Activated naive CD4-positive, alpha-beta T cell treated with Interleukin-2 at 50 U/mL for 16 hours (primary cell): ENCODE measurements around the gene VWA3A.
"Not testable (repeated sequence)": the region's sequence is repeated elsewhere in the genome, so short reads cannot be mapped to it uniquely, and the experiment has no call there.

Source experiments
- DNase-seq: peaks from one replicate; pipeline ENCODE4 v3.0.0-alpha.2; 2020

Gene VWA3A, protein sequence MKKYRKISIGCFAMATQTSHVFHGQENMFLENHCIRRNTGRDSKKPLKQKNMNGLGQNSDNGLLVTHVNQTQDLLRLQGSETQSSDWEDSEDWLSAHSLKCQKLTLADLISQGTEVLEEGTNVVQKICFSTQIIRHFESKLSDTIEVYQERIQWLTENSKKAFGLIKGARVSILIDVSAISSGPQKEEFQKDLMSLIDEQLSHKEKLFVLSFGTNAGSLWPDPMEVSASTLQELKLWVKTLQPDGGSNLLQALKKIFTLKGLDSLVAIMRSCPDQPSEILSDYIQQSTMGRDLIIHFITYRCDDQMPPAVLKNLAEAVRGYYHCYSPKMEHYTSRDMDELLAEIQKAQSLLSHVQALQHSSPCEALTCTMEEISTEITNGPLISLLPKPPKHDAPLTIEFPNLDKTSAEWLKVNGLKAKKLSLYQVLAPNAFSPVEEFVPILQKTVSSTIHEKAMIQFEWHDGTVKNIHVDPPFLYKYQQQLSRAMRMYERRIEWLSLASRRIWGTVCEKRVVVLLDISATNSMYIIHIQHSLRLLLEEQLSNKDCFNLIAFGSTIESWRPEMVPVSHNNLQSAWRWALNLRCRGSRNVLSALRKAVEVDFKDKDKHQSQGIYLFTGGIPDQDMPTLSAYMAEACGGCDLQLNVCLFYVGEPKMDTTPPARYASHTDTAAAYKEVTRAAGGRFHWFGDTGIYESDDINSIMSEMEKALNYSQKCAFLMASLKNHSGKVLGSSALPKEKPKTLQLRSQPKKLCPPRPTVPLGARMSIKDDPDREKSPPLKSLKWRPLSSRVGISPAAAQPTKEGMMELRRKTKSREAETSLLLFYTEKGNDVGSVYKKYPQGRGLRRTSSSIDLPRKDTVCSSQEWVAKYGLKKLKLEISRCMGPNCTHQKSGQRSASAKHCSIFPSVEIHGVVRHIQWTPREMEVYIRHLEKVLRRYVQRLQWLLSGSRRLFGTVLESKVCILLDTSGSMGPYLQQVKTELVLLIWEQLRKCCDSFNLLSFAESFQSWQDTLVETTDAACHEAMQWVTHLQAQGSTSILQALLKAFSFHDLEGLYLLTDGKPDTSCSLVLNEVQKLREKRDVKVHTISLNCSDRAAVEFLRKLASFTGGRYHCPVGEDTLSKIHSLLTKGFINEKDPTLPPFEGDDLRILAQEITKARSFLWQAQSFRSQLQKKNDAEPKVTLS

DNA sequence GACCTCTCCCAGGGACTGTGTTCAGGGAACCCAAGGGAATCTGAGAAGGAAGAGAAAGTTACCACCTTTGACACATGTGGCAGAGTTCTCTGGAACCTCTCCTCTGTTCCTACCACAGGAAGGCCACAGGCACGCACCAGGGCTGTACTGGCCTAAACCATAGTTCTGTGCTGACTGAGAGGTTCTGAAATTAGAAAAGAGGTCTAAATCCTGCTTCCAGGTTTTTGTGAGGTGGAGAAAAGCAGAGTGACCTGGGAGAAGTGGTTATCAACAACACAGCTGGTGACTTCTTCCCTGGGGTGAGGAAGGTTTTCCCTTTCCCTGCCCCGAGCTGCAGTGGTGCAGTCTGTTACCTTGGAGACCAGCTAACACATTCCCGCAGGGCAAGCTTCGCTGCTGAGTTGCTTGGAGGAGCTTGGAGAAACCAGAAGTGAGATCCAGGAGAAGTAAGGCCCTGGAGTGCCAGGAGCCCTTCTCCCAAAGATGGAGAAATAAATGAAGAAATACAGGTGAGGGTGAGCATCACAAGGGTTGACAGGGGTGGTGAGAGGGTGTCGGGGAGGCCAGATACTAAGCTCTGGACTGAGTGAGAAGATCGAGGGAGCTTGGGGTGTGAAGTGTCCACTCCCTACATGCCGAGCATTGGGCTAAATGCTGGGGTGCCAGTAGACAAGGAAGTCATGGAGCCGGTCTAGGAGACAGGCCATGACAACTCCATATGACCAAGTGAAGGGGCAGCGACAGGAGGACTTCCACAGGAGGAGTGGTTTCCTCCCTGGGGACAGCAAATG, at the start of gene VWA3A:
VWA3A (plus strand) TSS at position 399 of the 791 bp plus-strand sequence; CDS start at position 496, 97 bp downstream.
- DNase-seq = no peak

DNA sequence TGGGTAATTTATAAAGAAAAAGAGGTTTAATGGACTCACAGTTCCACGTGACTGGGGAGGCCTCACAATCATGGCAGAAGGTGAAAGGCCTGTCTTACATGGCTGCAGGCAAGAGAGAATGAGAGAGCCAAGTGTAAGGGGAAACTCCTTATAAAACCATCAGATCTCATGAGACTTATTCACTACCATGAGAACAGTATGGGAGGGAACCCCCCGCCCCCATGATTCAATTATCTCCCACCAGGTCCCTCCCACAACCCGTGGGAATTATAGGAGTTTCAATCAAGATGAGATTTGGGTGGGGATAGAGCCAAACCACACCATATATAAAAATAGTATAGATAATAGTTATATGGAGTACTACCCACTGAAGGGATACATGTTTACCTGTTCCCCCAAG, 48.5 kb upstream of the VWA3A start:
- DNase-seq = not testable (repeated sequence)

DNA sequence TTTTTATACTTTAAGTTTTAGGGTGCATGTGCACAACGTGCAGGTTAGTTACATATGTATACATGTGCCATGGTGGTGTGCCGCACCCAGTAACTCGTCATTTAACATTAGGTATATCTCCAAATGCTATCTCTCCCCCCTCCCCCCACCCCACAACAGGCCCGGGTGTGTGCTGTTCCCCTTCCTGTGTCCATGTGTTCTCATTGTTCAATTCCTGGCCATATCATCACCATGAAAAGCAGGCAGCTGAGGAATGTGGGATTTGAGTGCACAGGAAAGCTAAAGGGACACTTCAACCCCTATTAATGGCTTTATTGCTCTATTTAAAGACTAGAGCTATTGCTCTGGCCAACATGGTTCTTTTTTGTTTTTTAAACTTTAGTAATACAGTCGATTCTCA, 46.5 kb upstream of the VWA3A start:
- not testable (repeated sequence) for DNase-seq

DNA sequence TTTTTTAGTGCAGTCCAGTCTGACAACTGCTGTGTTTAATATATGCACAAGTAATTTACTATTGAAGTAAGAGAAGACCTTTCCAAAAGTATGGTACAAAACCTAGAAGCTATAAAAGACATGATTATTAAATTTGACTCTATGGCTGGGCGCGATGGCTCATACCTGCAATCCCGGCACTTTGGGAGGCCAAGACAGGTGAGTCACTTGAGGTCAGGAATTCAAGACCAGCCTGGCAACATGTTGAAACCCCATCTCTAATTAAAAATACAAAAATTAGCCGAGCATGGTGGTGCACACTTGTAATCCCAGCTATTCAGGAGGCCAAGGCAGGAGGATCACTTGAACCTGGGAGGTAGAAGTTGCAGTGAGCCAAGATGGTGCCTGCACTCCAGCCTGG, 41.4 kb upstream of the VWA3A start:
- DNase-seq = no peak

DNA sequence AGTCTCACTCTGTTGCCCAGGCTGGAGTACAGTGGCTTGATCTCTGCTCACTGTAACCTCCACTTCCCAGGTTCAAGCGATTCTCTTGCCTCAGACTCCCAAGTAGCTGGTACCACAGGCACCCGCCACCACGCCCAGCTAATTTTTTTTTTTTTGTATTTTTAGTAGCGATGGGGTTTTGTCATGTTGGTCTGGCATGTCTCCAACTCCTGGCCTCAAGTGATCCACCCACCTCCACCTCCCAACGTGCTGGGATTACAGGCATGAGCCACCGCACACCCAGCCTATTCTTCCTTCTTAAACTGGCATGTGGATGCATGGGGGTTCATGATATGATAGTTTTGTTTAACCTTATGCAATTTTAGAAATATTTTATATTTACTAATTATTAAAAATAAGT, 39.4 kb upstream of the VWA3A start:
- no peak for DNase-seq

DNA sequence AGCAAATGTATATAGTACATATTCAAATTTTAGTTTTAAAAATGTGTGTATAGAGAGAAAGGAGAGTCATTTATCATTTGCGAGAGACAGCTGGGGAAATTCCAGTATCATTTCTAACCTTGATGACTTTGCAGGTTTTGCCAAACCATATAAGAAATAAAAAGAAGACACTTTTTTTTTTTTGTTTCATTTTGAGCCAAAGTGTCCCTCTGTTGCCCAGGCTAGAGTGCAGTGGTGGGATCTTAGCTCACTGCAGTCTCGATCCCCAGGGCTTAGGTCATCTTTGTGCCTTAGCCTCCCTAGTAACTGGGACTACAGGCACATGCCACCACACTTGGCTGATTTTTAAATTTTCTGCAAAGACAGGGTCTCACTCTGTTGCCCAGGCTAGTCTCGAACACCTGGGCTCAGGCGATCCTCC, 38.4 kb upstream of the VWA3A start:
- DNase-seq = no peak

DNA sequence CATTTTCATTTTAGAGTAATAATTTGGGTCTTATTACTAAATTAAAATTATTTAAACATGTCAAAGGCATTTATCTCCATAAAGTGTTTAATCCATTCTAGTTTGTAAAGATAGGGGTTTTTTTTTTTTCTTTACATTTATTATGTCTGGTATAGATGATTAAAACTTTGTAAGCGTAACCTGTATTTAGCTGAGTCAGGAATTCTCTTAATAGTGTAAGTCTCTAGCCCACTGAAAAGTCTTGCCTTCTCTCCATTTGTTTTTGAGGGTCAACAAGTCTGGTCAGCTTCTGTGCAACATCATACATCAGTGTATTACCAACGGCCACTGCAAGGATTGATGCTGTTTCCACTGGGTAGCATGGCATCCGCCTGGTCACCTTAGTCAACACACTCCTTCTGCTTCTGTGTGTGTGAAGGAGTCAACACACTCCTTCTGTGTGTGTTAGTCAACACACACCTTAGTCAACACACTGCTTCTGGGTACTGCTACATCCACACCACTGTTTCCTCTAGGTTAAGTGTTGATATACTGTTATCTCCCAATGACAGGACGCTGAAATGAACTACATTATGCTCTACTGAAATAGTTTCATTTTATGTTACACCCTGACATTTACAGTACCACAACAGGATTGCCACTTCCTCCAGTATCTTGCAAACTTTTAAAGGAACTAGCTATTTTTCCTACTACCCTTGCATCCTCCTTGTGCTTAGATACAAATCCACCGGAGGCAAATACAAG, 37.3 kb upstream of the VWA3A start:
- DNase-seq = no peak

DNA sequence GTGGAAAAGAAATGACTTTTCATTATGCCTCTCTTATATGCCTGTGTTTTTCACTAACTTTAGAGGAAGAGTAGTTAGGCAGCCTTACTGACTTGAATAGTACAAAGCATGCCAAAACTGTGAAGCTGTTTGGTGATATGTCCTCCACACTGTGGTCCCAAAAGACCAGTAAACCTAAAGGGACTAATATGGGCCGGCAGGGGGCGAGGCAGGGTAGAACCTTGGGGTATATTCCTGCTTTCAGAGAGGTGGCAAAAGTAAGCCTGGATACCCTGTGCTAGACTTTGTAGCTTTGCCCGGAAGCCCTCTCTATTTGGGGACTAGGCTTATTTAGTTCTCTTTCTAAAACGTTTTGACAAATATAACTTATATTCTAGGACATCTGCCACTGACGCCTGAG, 36.5 kb upstream of the VWA3A start:
- no peak for DNase-seq

DNA sequence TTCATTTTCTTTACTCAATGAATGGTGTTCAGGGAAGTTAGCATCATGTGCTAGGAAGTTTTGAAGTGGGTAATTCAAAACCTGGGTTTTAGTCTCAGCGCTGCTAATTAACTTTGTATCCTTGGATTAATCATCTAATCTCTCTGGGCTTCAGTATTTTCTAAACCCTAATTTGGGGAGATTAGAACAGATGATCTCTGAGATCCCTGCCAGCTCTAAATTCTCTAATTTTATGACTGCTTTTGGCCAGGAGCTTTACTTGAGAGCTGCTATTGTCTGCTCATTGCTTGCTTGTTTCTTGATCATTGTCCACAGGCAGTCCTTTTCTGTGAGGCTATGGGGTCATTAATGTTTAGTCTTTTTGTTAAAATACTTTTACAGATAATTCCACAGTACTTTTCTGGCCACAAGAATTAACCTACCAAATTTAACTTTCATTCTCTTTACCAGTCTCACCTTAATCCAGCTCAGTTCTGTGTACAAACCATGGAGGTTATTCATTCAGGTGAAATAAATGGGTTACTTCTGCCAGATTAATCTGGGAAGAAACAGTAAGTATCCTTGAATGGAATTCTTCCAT, 28.4 kb upstream of the VWA3A start:
- DNase-seq = no peak

DNA sequence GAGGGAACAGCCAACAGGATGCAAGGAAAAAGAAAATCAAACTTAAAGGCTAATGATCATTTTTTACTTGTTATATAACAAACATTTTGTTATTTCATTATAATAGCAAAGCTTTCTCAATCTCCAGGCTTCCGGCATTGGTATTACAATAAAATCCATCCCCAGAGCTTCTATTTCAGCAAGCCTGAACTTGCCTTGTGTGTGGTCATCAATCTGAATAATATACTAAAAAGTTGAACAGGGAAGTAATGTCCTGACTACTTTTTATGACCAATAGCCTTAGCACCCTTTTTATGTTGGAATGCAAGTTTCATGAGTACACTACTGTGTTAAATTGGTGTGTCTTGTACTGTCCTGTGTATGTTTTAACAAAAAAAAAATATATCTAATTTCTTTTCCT, 27.1 kb upstream of the VWA3A start:
- no peak for DNase-seq

DNA sequence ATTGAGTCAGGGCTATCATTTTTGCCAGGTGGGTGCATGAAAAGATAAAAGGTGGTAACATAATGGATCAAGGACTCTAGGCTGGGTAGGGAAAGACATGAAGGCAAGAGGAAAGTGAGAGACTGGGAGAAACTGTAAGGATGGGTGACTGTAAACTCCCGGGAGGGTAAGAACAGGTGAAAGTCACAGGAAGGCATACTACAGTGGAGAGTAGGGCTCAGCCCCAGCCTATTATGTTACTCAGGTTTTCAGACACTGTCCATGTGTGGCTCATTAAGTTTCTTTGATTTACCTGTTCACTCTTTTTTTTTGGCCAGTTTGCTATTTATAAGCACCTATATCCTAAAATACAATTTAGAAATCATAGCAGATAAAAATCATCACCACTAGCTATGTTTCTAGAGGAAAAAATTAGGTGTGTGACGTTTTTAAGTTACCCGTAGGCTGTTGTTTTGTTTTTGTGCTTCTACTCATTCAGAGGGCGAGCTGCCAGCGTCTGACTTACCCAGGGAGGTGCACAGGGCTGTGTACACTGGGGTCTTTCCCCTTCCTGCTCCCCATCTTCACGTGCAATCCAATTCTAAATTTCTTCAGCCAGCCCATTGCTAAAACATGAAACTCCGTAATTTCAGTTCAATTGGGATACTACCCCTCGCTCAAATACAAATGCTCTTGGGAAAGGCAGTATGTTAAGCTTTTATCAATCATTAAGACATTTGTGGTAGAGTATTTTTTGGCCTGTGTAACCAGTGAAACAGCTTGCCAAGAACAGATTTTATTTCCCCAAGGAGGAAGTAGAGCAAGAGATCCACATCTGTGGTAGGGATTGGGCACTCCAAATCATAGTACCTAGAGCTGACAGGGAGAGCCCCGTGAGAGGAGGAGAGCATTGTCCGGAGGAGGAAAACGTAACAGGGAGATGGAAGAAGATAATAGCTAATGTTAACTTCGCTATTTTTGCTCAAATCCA, 21.7 kb upstream of the VWA3A start:
- no peak for DNase-seq

DNA sequence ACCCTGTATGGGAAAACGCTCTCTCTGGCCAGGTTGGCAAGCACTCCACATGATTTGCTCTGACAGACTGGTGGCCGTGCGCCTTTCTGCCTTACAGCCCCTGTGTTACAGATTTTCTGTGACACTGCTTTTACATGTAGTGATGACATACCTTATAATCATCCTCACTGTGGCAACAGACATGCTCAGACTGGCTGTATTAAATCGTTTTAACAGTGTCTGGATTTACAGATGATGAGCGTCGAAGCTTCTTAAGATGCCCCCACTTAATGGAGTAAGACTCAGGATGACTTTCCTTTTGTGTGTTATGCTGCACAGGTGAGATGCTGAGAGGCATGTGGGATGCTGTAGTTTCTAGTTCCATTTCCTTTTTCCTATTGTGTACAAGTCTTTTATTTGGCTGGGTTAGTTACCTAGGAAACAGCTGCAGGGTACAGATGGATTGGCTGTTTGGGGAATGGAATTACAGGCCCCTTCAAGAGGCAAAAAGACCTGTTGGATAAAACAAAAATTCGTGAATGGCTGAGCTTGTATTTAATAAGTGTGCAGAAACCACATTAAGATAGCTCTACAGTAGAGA, 20.9 kb upstream of the VWA3A start:
- DNase-seq = no peak

DNA sequence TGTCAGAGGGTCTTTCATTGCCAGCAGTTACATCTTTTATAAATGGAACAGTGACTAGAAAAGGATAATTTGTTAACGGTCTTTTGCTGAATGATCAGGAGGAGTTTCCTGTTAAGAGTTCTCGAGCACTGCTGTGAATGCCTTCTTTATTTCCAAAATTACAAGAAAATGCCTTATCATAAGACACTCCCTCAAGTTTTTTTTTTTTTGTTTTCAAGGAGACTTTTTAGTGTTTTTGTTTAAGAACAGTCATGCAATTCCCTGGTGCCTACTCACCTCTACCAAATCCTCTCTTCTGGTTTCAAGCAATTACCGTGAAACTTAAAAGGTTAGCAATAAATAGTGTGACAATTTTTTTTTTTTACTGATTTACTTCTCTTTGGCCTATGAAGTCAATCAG, 19.0 kb upstream of the VWA3A start:
- DNase-seq = no peak

DNA sequence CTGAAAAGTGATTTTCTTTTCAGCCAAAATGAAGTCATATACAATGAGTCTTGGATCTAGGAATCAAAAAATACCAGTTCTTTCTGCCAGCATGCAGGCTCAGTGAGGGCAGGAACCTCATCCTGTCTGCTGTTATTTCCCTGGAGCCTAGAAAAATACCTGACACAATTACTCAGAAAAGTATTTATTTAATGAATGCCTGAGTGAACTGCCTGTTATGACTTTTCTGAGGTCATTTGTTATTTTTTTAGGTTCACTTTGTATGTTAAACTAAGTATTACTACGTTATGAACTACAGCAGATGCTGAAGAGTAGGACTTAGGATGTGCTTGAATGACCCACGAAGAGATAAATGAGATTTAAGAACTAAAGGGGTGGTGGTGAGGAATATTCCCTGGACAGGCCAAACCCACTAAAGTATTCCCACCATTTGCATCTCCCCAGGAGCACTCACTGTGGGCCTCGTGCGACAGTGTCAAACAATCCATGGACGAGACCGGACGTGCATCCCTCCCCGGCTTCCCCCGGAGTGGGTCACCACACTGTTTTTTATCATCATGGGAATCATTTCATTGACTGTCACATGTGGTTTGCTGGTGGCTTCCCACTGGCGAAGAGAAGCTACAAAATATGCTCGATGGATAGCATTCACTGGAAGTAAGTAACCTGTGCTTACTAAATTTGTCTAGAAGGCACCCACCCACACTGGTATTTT, 17.1 kb upstream of the VWA3A start:
- no peak for DNase-seq

DNA sequence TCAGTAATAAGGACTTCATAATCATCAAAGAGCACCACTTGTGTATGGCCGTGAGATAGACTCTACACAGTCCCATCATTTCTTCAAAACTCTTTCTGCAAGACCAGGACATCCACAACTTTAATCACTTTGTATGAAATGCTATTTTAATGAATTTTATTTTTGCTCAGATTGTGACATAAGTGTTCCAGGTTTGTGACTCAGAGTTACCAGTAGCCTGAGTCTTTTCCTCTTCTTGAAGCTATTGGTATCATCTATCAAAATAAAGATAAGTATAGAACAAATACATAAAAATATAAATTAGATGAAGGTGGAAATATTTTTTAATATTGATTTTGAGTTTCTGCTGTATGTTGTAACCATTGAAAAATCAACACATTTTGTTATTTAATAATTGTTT, 16.6 kb upstream of the VWA3A start:
- no peak for DNase-seq

DNA sequence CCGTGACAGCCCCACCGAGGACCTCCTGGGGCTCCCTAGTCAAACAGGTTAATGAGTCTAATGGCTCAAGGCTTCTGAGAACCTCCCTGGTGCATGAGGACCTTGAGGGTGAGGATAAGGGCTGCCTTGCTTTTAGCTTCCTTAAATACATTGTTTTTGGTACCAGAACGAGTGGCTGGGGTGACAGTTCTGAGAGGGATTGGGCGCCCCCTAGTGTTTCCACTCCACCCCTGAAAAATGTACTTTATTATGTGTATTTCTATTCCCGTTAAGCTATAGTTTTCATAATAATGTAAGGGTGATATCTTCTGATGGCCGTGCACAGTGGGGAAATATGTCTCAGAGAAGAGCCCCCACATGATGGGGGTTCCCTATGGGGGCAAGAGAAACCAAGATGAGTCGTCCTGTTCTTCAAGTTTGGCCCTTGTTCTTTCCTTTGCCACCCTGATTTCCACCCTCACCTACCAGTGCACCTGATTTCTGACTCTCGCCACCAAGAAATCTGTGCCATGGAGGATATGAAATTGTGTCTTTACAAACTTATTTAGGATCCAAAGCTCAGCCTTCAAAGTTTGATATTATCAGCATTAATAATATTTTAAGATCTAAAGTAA, 14.5 kb upstream of the VWA3A start:
- DNase-seq = peak; percentile 76

DNA sequence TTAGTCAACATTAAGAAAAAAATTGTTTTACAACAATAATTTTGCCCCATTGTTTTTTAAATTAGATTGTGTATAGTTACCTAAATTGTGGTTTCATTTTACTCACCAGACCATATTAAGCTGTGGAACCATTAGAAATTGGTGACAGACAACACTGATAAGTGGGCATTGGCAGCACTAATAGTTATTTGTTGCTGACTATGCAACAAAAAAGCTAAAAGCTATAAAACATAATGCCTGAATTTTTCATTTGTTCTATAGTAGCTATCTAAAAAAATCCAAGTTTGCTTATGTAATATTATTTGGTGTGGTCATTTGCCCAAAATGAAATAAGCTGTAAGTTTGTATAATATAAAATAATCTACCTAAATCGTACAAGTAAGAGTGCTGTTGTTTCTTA, 13.7 kb upstream of the VWA3A start:
- DNase-seq = no peak

DNA sequence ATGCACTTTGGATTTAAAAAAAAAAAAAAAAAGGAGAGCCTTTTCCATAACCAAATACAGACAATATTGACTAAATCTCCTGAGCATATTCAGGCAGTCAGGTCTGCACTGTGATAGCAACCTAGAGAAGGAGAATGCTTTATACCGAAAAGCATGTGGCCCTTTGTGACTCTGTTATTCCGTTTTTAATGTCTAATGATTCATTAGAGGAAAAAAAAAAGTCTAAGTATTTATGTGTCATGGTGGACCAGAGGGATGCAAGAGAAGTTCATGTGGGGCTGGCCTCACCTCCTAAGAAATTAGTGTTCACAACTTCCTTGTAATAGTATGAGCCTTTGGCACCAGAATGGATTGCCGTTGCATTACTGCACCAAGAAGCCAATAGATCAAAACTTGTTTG, 11.3 kb upstream of the VWA3A start:
- DNase-seq = no peak

DNA sequence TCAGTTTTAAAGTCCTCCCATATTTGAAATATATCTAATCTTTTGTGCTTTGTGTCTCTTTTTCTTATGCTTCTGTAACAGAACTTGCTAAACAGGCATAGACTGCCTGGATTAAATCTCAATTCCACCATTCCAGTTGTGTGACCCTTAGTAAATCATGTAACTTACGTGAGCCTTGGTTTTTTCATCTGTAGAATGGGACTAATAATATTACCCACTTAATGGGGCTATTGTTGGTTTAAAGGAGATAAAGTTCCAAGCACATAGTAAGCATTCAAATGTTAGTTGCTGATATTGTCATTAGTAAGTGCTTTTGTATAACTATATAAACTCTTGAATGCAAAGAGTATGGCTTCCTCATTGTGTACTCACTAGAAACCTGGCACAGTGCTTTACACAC, 5.9 kb upstream of the VWA3A start:
- no peak for DNase-seq
